SU-DHL-6 (cell line): ENCODE data around the gene MGAT4C.

Experiments used
- H2AFZ ChIP-seq: fragments of 200-600 bp; sonication (generic); 2 replicates; pipeline ENCODE4 v1.6.1; 2014; ENCODE audit warnings: low read depth, mild to moderate bottlenecking, moderate library complexity, mixed read lengths, antibody characterized with exemption, low read length; ENCODE audit not compliant: severe bottlenecking
- H3F3A ChIP-seq: fragments of 200-600 bp; shearing (Covaris generic); 2 replicates; pipeline ENCODE4 v1.6.0; 2016; ENCODE audit warnings: antibody characterized with exemption, mild to moderate bottlenecking; ENCODE audit not compliant: insufficient read depth
- H3K27ac ChIP-seq: fragments of 200-600 bp; sonication (generic); 2 replicates; pipeline ENCODE4 v1.5.1; 2016; ENCODE audit warnings: low read depth, mild to moderate bottlenecking, low read length, moderate library complexity, mixed read lengths
- H3K27me3 ChIP-seq: fragments of 200-600 bp; sonication (generic), shearing (Covaris generic); 2 replicates; pipeline ENCODE4 v1.6.0; 2014; ENCODE audit warnings: mild to moderate bottlenecking, low read length
- H3K36me3 ChIP-seq: fragments of 200-600 bp; sonication (generic); 2 replicates; pipeline ENCODE4 v1.6.1; 2014; ENCODE audit warnings: mild to moderate bottlenecking, low read length, mixed read lengths
- H3K4me2 ChIP-seq: fragments of 300-600, 200-600 bp; shearing (Covaris generic), sonication (generic); 2 replicates; pipeline ENCODE4 v1.6.0; 2014; ENCODE audit warnings: low read length, low read depth, mild to moderate bottlenecking; ENCODE audit not compliant: poor library complexity, severe bottlenecking
- H3K4me3 ChIP-seq: fragments of 200-600 bp; sonication (generic); 2 replicates; pipeline ENCODE4 v1.5.1; 2014; ENCODE audit warnings: antibody characterized with exemption, low read length, mild to moderate bottlenecking, mixed read lengths; ENCODE audit not compliant: insufficient read depth, poor library complexity, severe bottlenecking
- H3K79me2 ChIP-seq: fragments of 200-600 bp; sonication (generic); 2 replicates; pipeline ENCODE4 v1.6.1; 2014; ENCODE audit warnings: mild to moderate bottlenecking, low read length, moderate library complexity; ENCODE audit not compliant: insufficient read depth
- H3K9ac ChIP-seq: fragments of 200-600 bp; sonication (generic); 2 replicates; pipeline ENCODE4 v1.7.0; 2014; ENCODE audit warnings: mild to moderate bottlenecking, low read length
- H3K9me2 ChIP-seq: fragments of 200-600 bp; sonication (generic); replicated peaks from 2 replicates; pipeline ENCODE4 v1.6.1; 2014; ENCODE audit warnings: low read length; ENCODE audit not compliant: insufficient read depth
- H3K9me3 ChIP-seq: fragments of 200-600 bp; sonication (generic); 2 replicates; pipeline ENCODE4 v1.6.1; 2014; ENCODE audit warnings: low read length, mixed read lengths; ENCODE audit not compliant: insufficient read depth
- H4K20me1 ChIP-seq: fragments of 200-600 bp; sonication (generic); 2 replicates; pipeline ENCODE4 v1.6.1; 2014; ENCODE audit warnings: low read depth, mild to moderate bottlenecking, antibody characterized with exemption, low read length, moderate library complexity, mixed read lengths
- CTCF ChIP-seq: fragments of 200-600 bp; sonication (generic); IDR thresholded peaks from one replicate; pipeline ENCODE4 v1.5.1; 2017; ENCODE audit warnings: antibody characterized with exemption, mild to moderate bottlenecking, low read length, moderate library complexity; ENCODE audit not compliant: insufficient read depth, poor library complexity, severe bottlenecking
- EZH2phosphoT487 ChIP-seq: fragments of 200-600 bp; sonication (generic), shearing (Covaris generic); conservative IDR thresholded peaks from 2 replicates; pipeline ENCODE4 v1.6.1; 2018; ENCODE audit warnings: mild to moderate bottlenecking, antibody characterized with exemption, low read length, moderate library complexity, mixed read lengths

Gene MGAT4C

GRCh38 chr12:86143162-86143561 lies 113.0 kb downstream of the MGAT4C start:
- no peak overlapping the region for H3K27ac ChIP-seq
- H3K9me3 ChIP-seq: no peaks in the 10 kb centered on the region
- no peak for TF ChIP-seq CTCF
- TF ChIP-seq EZH2phosphoT487: no peak
- no peak overlapping the region for H2AFZ ChIP-seq
- no peaks in the 10 kb centered on the region for H3F3A ChIP-seq
- no peaks in the 10 kb centered on the region for H3K79me2 ChIP-seq
- no peak overlapping the region for H3K9ac ChIP-seq
- H3K27me3 ChIP-seq: no peaks in the 10 kb centered on the region
- no peak overlapping the region for H3K4me3 ChIP-seq
- H3K9me2 ChIP-seq: no peaks in the 10 kb centered on the region
- no peak overlapping the region for H3K4me2 ChIP-seq
- no peaks in the 10 kb centered on the region for H3K36me3 ChIP-seq
- H4K20me1 ChIP-seq: no peaks in the 10 kb centered on the region

GRCh38 chr12:86139671-86140070 lies 116.5 kb downstream of the MGAT4C start:
- H3K9ac ChIP-seq: no peak overlapping the region
- H4K20me1 ChIP-seq: no peaks in the 10 kb centered on the region
- no peak overlapping the region for H2AFZ ChIP-seq
- H3K4me3 ChIP-seq: no peak overlapping the region
- no peaks in the 10 kb centered on the region for H3K79me2 ChIP-seq
- H3K4me2 ChIP-seq: no peak overlapping the region
- H3K9me3 ChIP-seq: no peaks in the 10 kb centered on the region
- TF ChIP-seq CTCF: no peak
- no peak for TF ChIP-seq EZH2phosphoT487
- no peaks in the 10 kb centered on the region for H3K36me3 ChIP-seq
- H3K9me2 ChIP-seq: no peaks in the 10 kb centered on the region
- H3F3A ChIP-seq: no peaks in the 10 kb centered on the region
- H3K27me3 ChIP-seq: no peaks in the 10 kb centered on the region
- no peak overlapping the region for H3K27ac ChIP-seq

- Histone ChIP-seq H3K9me2 (no peaks in the 10 kb centered on the region), H3K4me2 (no peak overlapping the region), H3K4me3 (no peak overlapping the region), H3K36me3 (no peaks in the 10 kb centered on the region), H3K9me3 (no peaks in the 10 kb centered on the region), H3K27ac (no peak overlapping the region), H3F3A (no peaks in the 10 kb centered on the region), H3K79me2 (no peaks in the 10 kb centered on the region), H3K9ac (no peak overlapping the region), H2AFZ (no peak overlapping the region), H4K20me1 (no peaks in the 10 kb centered on the region), H3K27me3 (no peaks in the 10 kb centered on the region)
- no peak for TF ChIP-seq CTCF
- no peak for TF ChIP-seq EZH2phosphoT487
Measured at GRCh38 chr12:86138770-86139169, 117.4 kb downstream of the MGAT4C start.

- Histone ChIP-seq H3K9ac (no peak overlapping the region), H3K27me3 (no peaks in the 10 kb centered on the region), H4K20me1 (no peaks in the 10 kb centered on the region), H3K4me3 (no peak overlapping the region), H3K36me3 (no peaks in the 10 kb centered on the region), H3K9me2 (no peaks in the 10 kb centered on the region), H3K9me3 (no peaks in the 10 kb centered on the region), H3K27ac (no peak overlapping the region), H2AFZ (no peak overlapping the region), H3K79me2 (no peaks in the 10 kb centered on the region), H3F3A (no peaks in the 10 kb centered on the region), H3K4me2 (no peak overlapping the region)
- no peak for TF ChIP-seq EZH2phosphoT487
- TF ChIP-seq CTCF: no peak
Measured at GRCh38 chr12:86137936-86138335, 118.3 kb downstream of the MGAT4C start.
